HEK293 (cell line): ENCODE results near the gene AKIRIN2.
A peak's percentile ranks its signal among the peaks of the same experiment; 100 is the strongest.

Source experiments
- CTCF ChIA-PET: fragments of 350-600 bp; formaldehyde crosslinking; extraction: SDS; loops from one replicate; lab custom pipeline; 2021; ENCODE audit warnings: antibody characterized with exemption; lab: Yijun Ruan, JAX
- POLR2A ChIA-PET: fragments of 300-600 bp; formaldehyde crosslinking; extraction: SDS; loops from one replicate; lab custom pipeline; 2020; ENCODE audit warnings: antibody characterized with exemption, inconsistent platforms; lab: Yijun Ruan, JAX
- H3K27ac ChIP-seq: fragments of 200-500 bp; sonication (Bioruptor generic); 2 replicates; pipeline ENCODE4 v1.5.1; 2014; ENCODE audit warnings: low read depth, low read length, control low read depth, inconsistent platforms; ENCODE audit errors: extremely low read depth
- H3K36me3 ChIP-seq, 2 experiments: fragments of 200-500 bp in 1 of 2; sonication (Bioruptor generic) in 1 of 2; 1 replicate in 1 of 2; 2 replicates in 1 of 2; pipeline ENCODE4 v1.5.1; 2014 to 2017; ENCODE audit warnings: inconsistent platforms in 2 of 2, low read length in 2 of 2; ENCODE audit not compliant: control insufficient read depth in 2 of 2, insufficient read depth in 1 of 2
- H3K4me1 ChIP-seq: fragments of 200-500 bp; sonication (Bioruptor generic); 2 replicates; pipeline ENCODE4 v1.5.1; 2014; ENCODE audit warnings: mild to moderate bottlenecking, low read length, inconsistent platforms; ENCODE audit not compliant: control insufficient read depth, insufficient read depth
- H3K4me3 ChIP-seq: 2 replicates; pipeline ENCODE4 v1.5.1; 2011; ENCODE audit warnings: low read depth, mild to moderate bottlenecking, control low read depth, low read length, moderate library complexity
- H3K9me3 ChIP-seq: fragments of 200-500 bp; sonication (Bioruptor generic); 2 replicates; pipeline ENCODE4 v1.5.1; 2014; ENCODE audit warnings: low read depth, low read length, inconsistent platforms; ENCODE audit not compliant: control insufficient read depth, insufficient read depth
- BCL11B ChIP-seq: fragments of 450-650 bp; formaldehyde crosslinking; IDR thresholded peaks from 2 replicates; pipeline ENCODE4 v1.5.1; 2016; ENCODE audit warnings: low read depth, missing biosample characterization, missing genetic modification characterization
- EGR2 ChIP-seq: fragments of 450-650 bp; formaldehyde crosslinking; IDR thresholded peaks from 2 replicates; pipeline ENCODE4 v1.5.1; 2016; ENCODE audit warnings: low read depth, missing biosample characterization, missing genetic modification characterization
- IKZF3 ChIP-seq: fragments of 450-650 bp; IDR thresholded peaks from 2 replicates; pipeline ENCODE4 v1.5.0; 2018; ENCODE audit warnings: missing biosample characterization, mild to moderate bottlenecking, missing genetic modification characterization, moderate library complexity
- KLF7 ChIP-seq: fragments of 450-650 bp; formaldehyde crosslinking; IDR thresholded peaks from 2 replicates; pipeline ENCODE4 v1.5.1; 2016; ENCODE audit warnings: missing biosample characterization, missing genetic modification characterization, borderline replicate concordance
- KLF9 ChIP-seq: fragments of 450-650 bp; formaldehyde crosslinking; IDR thresholded peaks from 2 replicates; pipeline ENCODE4 v1.5.1; 2016; ENCODE audit warnings: missing biosample characterization, missing genetic modification characterization, low read depth
- OVOL3 ChIP-seq: fragments of 450-650 bp; formaldehyde crosslinking; IDR thresholded peaks from 2 replicates; pipeline ENCODE4 v1.5.1; 2016; ENCODE audit warnings: missing biosample characterization, missing genetic modification characterization
- SCRT2 ChIP-seq: fragments of 450-650 bp; formaldehyde crosslinking; IDR thresholded peaks from 2 replicates; pipeline ENCODE4 v1.5.1; 2016; ENCODE audit warnings: missing biosample characterization, missing genetic modification characterization
- TCF7L2 ChIP-seq: IDR thresholded peaks from 2 replicates; pipeline ENCODE4 v1.6.1; 2011; ENCODE audit warnings: low read depth, mild to moderate bottlenecking, inconsistent platforms, low read length, moderate library complexity, borderline replicate concordance
- WT1 ChIP-seq: fragments of 450-650 bp; formaldehyde crosslinking; IDR thresholded peaks from 2 replicates; pipeline ENCODE4 v1.5.1; 2016; ENCODE audit warnings: missing biosample characterization, missing genetic modification characterization
- ZBTB17 ChIP-seq: fragments of 450-650 bp; formaldehyde crosslinking; IDR thresholded peaks from 2 replicates; pipeline ENCODE4 v1.5.1; 2016; ENCODE audit warnings: missing biosample characterization, missing genetic modification characterization
- ZBTB48 ChIP-seq: fragments of 450-650 bp; formaldehyde crosslinking; IDR thresholded peaks from 2 replicates; pipeline ENCODE4 v1.5.1; 2016; ENCODE audit warnings: missing biosample characterization, missing genetic modification characterization
- ZBTB8A ChIP-seq: fragments of 450-650 bp; formaldehyde crosslinking; IDR thresholded peaks from 2 replicates; pipeline ENCODE4 v1.5.1; 2016; ENCODE audit warnings: missing biosample characterization, missing genetic modification characterization
- ZNF10 ChIP-seq: fragments of 450-650 bp; formaldehyde crosslinking; IDR thresholded peaks from 2 replicates; pipeline ENCODE4 v1.5.1; 2017; ENCODE audit warnings: missing biosample characterization, missing genetic modification characterization
- ZNF239 ChIP-seq: fragments of 450-650 bp; formaldehyde crosslinking; IDR thresholded peaks from 2 replicates; pipeline ENCODE4 v1.5.1; 2016; ENCODE audit warnings: missing biosample characterization, missing genetic modification characterization
- ZNF324 ChIP-seq: fragments of 450-650 bp; formaldehyde crosslinking; IDR thresholded peaks from 2 replicates; pipeline ENCODE4 v1.5.1; 2016; ENCODE audit warnings: missing biosample characterization, missing genetic modification characterization
- ZNF394 ChIP-seq: fragments of 450-650 bp; formaldehyde crosslinking; IDR thresholded peaks from 2 replicates; pipeline ENCODE4 v1.5.1; 2016; ENCODE audit warnings: missing biosample characterization, missing genetic modification characterization, mild to moderate bottlenecking, moderate library complexity, borderline replicate concordance
- ZNF501 ChIP-seq: fragments of 450-650 bp; formaldehyde crosslinking; IDR thresholded peaks from 2 replicates; pipeline ENCODE4 v1.5.1; 2016; ENCODE audit warnings: missing biosample characterization, missing genetic modification characterization
- ZNF561 ChIP-seq: fragments of 450-650 bp; IDR thresholded peaks from 2 replicates; pipeline ENCODE4 v1.5.1; 2018; ENCODE audit warnings: missing biosample characterization, missing genetic modification characterization, borderline replicate concordance
- ZNF571 ChIP-seq: fragments of 450-650 bp; formaldehyde crosslinking; IDR thresholded peaks from 2 replicates; pipeline ENCODE4 v1.5.0; 2017; ENCODE audit warnings: missing biosample characterization, missing genetic modification characterization
- TF ChIP-seq, protein P1 (sequence below): fragments of 450-650 bp; formaldehyde crosslinking; conservative IDR thresholded peaks from 2 replicates; pipeline ENCODE4 v1.5.1; 2016; ENCODE audit warnings: low read depth, missing biosample characterization, missing genetic modification characterization
- TF ChIP-seq, protein P2 (sequence below): fragments of 450-650 bp; formaldehyde crosslinking; IDR thresholded peaks from 2 replicates; pipeline ENCODE4 v1.5.1; 2016; ENCODE audit warnings: missing biosample characterization, missing genetic modification characterization
- TF ChIP-seq, protein P3 (sequence below): fragments of 450-650 bp; formaldehyde crosslinking; IDR thresholded peaks from 2 replicates; pipeline ENCODE4 v1.5.1; 2017; ENCODE audit warnings: missing biosample characterization, missing genetic modification characterization
- TF ChIP-seq, protein P4 (sequence below): fragments of 450-650 bp; formaldehyde crosslinking; IDR thresholded peaks from 2 replicates; pipeline ENCODE4 v1.5.1; 2016; ENCODE audit warnings: missing biosample characterization, missing genetic modification characterization, borderline replicate concordance
- TF ChIP-seq, protein P5 (sequence below): fragments of 450-650 bp; formaldehyde crosslinking; IDR thresholded peaks from 2 replicates; pipeline ENCODE4 v1.5.1; 2016; ENCODE audit warnings: missing biosample characterization, missing genetic modification characterization

AKIRIN2 gene

DNA sequence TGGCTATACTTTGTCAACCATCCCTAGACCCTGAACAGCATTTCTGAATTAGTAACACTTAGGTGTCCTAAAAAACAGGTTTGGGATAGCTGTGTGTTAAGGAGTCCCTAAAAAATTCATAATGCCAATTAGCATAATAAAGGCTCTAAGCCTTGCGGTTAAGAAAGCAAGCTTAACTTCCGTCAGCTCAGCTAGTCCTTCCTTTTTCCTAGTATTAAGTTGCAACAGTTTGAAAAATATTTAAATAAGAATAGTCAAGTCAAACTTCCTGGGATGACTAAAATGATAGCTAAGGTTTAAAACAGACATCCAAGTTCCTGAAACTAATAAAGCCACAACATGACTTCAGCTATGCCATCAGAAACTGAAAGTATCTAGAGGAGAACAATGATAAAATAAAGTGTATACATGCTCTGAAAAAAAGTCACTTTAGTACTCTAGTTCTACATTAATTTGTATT, 3.5 kb downstream of the AKIRIN2 start:
- Histone ChIP-seq H3K9me3 (no peaks in the 10 kb centered on the region), H3K36me3 (peaks cover 0 to 19% of the 10 kb centered on the region in 2 experiments; a peak in 2 of 3 replicates), H3K4me3 (peak overlapping the region; percentile 93), H3K4me1 (peaks cover 25% of the 10 kb centered on the region), H3K27ac (no peak overlapping the region)
- ChIA-PET POLR2A (interaction anchor here (0.6 to 0.9 kb wide), 6 partner anchors 13 to 1701 kb away, joined by 3 to 7 read pairs (median 4); no protein-coding TSS in a partner anchor), CTCF (interaction anchor here (0.9 to 2.0 kb wide), 2 partner anchors 306 to 377 kb away, joined by 4 to 5 read pairs; no protein-coding TSS in a partner anchor)
- TF ChIP-seq, protein P1, sequence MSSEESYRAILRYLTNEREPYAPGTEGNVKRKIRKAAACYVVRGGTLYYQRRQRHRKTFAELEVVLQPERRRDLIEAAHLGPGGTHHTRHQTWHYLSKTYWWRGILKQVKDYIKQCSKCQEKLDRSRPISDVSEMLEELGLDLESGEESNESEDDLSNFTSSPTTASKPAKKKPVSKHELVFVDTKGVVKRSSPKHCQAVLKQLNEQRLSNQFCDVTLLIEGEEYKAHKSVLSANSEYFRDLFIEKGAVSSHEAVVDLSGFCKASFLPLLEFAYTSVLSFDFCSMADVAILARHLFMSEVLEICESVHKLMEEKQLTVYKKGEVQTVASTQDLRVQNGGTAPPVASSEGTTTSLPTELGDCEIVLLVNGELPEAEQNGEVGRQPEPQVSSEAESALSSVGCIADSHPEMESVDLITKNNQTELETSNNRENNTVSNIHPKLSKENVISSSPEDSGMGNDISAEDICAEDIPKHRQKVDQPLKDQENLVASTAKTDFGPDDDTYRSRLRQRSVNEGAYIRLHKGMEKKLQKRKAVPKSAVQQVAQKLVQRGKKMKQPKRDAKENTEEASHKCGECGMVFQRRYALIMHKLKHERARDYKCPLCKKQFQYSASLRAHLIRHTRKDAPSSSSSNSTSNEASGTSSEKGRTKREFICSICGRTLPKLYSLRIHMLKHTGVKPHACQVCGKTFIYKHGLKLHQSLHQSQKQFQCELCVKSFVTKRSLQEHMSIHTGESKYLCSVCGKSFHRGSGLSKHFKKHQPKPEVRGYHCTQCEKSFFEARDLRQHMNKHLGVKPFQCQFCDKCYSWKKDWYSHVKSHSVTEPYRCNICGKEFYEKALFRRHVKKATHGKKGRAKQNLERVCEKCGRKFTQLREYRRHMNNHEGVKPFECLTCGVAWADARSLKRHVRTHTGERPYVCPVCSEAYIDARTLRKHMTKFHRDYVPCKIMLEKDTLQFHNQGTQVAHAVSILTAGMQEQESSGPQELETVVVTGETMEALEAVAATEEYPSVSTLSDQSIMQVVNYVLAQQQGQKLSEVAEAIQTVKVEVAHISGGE, result no peak
- TF ChIP-seq KLF7 (tag by site-specific recombination) (no peak), BCL11B (tag by site-specific recombination) (no peak), SCRT2 (tag by site-specific recombination) (0 out of 2 replicates have a peak, but pooled peaks have one; percentile 30), ZNF571 (no peak), TCF7L2 (no peak), OVOL3 (no peak), ZNF501 (tag by site-specific recombination) (no peak), ZNF394 (0 out of 2 replicates have a peak, but pooled peaks have one; percentile 6), ZNF239 (tag by site-specific recombination) (no peak), ZNF324 (tag by site-specific recombination) (no peak), ZBTB17 (tag by site-specific recombination) (no peak), ZNF561 (no peak), KLF9 (tag by site-specific recombination) (no peak), WT1 (tag by site-specific recombination) (no peak), ZBTB8A (tag by site-specific recombination) (no peak), ZNF10 (tag by site-specific recombination) (no peak), ZBTB48 (peak; percentile 81), EGR2 (tag by site-specific recombination) (no peak), IKZF3 (tag by site-specific recombination) (no peak)
- TF ChIP-seq, protein P2, sequence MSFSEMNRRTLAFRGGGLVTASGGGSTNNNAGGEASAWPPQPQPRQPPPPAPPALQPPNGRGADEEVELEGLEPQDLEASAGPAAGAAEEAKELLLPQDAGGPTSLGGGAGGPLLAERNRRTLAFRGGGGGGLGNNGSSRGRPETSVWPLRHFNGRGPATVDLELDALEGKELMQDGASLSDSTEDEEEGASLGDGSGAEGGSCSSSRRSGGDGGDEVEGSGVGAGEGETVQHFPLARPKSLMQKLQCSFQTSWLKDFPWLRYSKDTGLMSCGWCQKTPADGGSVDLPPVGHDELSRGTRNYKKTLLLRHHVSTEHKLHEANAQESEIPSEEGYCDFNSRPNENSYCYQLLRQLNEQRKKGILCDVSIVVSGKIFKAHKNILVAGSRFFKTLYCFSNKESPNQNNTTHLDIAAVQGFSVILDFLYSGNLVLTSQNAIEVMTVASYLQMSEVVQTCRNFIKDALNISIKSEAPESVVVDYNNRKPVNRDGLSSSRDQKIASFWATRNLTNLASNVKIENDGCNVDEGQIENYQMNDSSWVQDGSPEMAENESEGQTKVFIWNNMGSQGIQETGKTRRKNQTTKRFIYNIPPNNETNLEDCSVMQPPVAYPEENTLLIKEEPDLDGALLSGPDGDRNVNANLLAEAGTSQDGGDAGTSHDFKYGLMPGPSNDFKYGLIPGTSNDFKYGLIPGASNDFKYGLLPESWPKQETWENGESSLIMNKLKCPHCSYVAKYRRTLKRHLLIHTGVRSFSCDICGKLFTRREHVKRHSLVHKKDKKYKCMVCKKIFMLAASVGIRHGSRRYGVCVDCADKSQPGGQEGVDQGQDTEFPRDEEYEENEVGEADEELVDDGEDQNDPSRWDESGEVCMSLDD (tag by site-specific recombination), result no peak
- TF ChIP-seq, protein P3, sequence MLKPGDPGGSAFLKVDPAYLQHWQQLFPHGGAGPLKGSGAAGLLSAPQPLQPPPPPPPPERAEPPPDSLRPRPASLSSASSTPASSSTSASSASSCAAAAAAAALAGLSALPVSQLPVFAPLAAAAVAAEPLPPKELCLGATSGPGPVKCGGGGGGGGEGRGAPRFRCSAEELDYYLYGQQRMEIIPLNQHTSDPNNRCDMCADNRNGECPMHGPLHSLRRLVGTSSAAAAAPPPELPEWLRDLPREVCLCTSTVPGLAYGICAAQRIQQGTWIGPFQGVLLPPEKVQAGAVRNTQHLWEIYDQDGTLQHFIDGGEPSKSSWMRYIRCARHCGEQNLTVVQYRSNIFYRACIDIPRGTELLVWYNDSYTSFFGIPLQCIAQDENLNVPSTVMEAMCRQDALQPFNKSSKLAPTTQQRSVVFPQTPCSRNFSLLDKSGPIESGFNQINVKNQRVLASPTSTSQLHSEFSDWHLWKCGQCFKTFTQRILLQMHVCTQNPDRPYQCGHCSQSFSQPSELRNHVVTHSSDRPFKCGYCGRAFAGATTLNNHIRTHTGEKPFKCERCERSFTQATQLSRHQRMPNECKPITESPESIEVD (tag by site-specific recombination), result peak; percentile 16; the same call in 1 of the 2 replicates
- TF ChIP-seq, protein P4, sequence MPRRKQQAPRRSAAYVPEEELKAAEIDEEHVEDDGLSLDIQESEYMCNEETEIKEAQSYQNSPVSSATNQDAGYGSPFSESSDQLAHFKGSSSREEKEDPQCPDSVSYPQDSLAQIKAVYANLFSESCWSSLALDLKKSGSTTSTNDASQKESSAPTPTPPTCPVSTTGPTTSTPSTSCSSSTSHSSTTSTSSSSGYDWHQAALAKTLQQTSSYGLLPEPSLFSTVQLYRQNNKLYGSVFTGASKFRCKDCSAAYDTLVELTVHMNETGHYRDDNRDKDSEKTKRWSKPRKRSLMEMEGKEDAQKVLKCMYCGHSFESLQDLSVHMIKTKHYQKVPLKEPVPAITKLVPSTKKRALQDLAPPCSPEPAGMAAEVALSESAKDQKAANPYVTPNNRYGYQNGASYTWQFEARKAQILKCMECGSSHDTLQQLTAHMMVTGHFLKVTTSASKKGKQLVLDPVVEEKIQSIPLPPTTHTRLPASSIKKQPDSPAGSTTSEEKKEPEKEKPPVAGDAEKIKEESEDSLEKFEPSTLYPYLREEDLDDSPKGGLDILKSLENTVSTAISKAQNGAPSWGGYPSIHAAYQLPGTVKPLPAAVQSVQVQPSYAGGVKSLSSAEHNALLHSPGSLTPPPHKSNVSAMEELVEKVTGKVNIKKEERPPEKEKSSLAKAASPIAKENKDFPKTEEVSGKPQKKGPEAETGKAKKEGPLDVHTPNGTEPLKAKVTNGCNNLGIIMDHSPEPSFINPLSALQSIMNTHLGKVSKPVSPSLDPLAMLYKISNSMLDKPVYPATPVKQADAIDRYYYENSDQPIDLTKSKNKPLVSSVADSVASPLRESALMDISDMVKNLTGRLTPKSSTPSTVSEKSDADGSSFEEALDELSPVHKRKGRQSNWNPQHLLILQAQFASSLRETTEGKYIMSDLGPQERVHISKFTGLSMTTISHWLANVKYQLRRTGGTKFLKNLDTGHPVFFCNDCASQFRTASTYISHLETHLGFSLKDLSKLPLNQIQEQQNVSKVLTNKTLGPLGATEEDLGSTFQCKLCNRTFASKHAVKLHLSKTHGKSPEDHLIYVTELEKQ (tag by site-specific recombination), result no peak
- TF ChIP-seq, protein P5, sequence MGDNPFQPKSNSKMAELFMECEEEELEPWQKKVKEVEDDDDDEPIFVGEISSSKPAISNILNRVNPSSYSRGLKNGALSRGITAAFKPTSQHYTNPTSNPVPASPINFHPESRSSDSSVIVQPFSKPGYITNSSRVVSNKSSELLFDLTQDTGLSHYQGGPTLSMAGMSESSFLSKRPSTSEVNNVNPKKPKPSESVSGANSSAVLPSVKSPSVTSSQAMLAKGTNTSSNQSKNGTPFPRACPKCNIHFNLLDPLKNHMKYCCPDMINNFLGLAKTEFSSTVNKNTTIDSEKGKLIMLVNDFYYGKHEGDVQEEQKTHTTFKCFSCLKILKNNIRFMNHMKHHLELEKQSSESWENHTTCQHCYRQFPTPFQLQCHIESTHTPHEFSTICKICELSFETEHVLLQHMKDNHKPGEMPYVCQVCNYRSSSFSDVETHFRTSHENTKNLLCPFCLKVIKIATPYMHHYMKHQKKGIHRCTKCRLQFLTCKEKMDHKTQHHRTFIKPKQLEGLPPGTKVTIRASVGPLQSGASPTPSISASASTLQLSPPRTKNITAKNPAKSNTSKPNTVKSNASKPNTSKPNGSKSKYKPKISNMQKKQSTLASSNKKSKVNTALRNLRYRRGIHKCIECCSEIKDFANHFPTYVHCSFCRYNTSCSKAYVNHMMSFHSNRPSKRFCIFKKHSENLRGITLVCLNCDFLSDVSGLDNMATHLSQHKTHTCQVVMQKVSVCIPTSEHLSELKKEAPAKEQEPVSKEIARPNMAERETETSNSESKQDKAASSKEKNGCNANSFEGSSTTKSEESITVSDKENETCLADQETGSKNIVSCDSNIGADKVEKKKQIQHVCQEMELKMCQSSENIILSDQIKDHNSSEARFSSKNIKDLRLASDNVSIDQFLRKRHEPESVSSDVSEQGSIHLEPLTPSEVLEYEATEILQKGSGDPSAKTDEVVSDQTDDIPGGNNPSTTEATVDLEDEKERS, result no peak
